SKM-1 treated with dmso at 0.1 percent for 144 hours (cell line): ENCODE measurements around the gene TDRD10.

Experiments
- DNase-seq: peaks from one replicate; lab custom pipeline; 2025; ENCODE audit not compliant: unreplicated experiment; lab: John Stamatoyannopoulos, UW

The TDRD10 gene

DNA sequence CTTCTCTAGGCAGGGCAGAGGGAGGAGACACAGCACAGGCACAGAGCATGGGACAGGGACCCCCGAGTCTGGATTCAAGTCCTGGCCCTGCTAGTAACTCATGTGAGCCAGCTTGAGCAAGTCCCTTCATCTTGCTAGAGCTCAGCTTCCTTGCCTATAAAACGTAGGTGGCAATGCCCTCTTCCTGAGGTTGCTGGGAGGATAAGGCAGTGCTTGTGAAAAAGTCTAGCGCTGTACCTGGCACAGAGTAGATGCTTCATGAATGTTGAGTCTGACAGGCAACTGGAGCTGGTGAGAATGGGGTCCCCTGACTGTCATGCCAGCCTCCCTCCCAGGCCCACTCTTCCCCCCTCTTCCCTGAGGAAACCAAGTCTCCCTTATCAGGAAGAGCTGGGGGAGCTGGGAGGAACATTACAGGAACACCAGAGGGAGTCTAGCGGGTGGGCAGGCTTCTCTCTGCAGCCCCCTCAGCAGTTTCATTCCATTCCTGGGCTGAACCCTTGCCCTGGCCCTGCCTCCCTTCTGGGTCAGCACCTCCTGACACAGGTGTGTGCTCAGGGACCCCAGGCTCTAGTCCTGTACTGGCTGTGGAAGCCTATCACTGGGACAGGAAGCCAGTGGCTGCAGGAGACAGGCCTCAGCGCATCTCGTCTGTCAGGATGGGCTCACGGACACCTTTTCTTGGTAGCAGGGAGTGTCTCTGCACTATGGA lies 75.5 kb downstream of the TDRD10 start:
- DNase-seq = no peak

DNA sequence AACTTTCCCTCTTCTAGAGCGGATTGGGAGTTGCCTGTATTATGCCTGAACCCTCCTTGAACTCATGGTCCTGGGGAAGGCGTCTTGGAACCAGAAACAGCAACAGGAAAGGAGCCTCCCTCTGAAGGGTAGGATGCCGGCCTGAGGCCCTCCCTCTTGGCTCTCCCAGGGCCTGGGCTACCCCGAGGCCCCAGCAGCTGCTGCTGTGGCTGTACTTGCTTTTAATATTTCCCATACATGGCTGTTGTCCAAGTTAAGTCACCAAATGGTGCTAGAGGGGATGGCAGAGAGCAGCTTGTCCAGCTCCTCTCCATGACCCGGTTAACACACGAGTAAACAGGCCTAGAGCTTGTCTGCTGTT lies 76.0 kb downstream of the TDRD10 start:
- no peak for DNase-seq

DNA sequence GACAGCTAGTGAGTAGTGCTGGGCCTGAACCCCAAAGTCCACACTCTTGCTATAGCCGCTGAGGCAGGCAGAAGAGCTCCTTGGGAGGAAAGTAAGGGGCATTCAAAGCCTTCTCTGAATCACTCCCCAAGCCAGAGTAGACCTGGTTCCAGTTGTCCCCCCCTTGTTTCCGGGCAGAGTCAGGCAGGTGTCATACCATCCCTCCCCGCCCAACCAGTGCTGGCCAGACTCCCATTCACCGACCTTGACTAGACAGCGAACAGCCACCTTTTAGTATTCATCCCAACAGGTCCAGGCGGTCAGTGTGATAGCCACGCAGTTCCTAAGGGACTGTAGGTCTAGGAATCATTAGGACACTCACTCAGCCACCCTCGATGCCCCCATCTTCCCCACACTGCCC lies 77.4 kb downstream of the TDRD10 start:
- DNase-seq = no peak

DNA sequence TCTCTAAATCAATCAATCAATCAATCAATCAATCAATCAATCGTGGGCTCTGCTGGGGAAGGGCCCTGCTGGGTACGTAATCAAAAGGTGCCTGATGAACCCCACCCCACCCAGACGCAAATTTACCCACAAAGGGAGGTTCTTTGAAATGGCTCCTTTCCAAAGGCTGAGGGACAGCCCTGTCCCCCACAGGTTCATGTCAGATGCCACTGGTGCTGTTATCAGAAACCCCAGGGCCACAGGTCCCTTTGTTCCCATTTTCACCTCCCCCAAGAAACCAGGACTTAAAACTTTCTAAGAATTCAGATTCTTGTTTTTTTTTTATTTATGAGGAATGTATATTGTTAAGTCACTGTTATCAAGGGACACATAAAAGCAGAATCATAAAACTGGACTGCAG lies 79.7 kb downstream of the TDRD10 start:
- DNase-seq = no peak

DNA sequence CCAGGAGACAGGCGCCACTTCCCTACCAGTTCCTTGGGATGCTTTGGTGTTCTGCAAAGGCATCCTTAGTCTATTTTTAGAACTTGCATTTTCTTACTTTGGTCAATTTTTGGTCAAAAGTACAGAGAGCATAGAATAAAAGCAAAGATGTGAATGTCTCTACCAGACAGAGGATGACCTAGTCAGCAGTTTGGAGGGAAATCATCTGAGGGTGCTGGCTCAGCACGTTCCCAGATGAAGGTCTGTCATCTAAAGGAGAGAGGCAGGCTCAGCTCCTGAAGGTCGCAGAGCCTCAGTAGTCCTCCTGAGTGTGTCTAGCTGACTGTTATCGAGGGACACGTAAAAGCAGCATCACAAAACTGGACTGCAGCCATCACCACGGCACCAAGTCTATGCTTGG lies 80.9 kb downstream of the TDRD10 start:
- DNase-seq = no peak

DNA sequence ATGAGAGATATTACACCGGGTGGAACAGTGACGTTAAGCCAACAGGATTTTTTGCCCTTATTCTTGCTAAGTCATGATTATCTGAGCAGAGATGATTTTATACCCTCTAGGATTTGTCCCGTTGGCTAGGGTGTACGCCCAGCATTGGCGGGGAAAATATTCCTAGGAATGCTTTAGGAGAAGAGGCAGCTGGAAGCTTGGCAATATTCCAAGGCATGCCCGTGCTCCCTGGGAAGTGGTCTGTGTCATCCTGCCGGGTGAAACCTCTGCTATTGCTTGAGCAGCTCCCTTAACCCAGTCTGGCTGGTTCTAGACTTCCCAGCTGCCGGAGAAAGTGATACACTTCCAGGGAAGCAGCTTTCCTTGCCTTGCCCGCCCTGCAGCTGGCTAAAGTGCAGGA lies 81.8 kb downstream of the TDRD10 start:
- DNase-seq = no peak

DNA sequence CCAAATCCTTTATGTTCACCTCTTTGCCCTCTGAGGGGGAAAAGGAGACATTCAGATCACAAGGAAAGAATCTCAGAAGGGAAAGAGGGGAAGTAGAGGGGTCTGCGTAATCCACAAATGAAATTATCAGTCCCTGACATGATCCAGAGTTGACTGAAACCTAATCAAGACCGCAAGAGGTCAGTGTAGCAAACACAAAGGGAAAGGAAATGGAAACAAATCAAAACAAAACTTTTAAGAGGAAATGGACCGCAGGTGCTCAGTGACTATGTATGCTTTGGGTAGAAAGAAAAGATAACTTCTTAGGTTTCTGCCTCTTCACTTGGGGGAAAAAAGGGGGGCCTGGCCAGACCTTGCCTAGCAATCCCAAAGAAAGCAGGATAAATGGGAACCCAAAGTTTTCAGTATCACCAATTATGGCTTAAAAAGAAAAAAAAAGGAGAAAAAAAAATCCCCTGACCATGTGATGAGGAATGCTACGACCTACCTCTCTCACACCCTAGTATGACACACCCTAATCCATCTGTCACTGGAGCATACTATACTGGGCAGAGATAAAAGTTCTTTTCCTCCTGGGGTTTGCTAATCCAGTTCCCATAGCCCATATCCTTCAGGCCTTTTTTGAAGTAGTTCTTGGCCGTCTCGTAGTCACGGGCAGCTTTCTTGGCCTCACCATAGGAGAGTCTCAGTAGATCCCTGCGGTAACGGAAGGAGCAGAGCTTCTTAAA lies 82.4 kb downstream of the TDRD10 start:
- no peak for DNase-seq

DNA sequence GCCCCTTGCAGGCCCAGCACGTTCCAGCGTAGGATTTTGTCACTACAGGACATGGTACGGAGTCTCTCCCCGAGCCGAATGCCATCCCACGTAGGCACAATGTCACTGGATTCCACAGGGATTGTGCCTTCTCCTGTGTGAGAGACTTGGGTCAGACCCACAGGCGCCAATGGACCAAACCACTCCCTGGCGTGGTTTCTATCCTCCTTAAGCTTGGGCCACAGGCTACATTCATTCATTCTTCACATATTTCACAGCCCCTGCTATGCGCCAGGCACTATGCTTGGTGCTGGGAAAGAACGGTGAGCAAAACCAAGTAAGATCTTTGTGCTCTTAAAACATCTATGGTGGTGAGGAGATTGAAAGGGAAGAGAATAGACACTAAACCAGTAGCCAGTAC lies 84.2 kb downstream of the TDRD10 start:
- no peak for DNase-seq

DNA sequence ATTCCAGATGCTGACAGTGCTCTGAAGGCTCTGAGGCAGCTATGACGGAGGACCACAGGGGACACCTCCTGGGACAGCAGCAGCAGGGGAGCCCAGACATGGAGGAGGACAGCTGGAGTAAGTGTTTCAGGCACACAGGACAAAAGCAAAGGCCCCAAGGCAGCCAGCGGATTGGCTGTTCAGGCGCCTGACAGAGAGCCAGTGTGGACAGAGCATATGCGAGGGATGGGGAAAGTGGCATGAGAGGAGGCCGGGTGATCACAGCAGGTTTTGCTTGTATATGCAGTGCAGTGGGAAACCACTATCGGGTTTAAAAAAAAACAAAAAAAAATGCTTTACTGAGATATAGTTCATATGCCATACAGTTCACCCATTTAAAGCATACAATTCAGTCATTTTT lies 84.6 kb downstream of the TDRD10 start:
- no peak for DNase-seq

DNA sequence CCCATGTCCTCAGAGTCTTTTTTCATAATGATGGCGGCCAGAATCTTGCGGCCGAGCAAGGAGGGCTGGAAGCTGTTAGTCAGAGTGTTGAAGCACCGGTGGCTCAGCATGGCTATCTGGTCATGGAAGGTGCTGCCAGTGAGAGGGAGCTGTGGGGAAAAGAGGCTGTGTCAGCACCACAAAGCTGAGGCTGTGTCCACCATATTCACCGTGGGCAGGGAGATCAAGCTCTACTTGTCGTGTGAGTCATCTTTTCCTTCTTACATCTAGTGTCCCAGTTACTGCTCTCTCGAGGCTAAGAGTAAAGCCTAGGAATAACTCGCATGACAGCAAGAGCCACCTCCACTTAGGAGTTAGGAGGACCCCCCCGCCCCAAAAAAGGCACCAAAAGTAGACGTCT lies 87.8 kb downstream of the TDRD10 start:
- DNase-seq = no peak

DNA sequence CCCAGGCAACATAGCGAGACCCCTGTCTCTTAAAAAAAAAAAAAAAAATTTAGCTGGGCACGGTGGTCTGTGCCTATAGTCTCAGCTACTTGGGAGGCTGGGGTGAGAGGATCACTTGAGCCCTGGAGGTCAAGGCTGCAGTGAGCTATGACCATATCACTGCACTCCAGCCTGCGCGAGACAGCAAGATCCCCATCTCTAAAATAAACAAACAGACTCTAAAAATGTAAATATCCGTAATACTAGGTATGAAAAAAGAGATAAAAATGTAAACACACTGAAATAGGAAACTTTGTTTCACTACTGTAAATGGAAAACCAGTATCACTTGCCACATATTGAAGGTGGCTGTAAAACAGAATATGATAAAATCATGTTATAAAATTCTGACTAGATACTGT lies 88.7 kb downstream of the TDRD10 start:
- no peak for DNase-seq

DNA sequence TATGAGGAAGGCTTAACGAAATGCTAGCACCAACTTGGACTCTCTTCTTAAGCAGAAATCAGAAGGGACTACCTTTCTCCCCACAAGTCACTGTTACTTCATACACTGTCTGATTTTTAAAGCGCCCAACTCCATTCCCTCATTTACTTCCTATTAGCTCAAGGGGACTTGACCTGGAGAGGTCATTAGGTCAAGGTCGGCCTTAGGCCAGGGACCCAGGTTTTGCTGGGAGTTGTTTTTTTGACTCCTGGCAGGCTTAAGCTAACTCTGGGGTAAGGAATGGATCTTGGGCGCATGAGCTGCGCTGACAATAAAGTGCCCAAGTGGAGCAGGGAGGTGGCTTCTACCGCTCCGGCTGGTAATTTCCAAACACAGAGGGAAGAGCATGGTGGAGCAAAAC lies 89.2 kb downstream of the TDRD10 start:
- DNase-seq = no peak

DNA sequence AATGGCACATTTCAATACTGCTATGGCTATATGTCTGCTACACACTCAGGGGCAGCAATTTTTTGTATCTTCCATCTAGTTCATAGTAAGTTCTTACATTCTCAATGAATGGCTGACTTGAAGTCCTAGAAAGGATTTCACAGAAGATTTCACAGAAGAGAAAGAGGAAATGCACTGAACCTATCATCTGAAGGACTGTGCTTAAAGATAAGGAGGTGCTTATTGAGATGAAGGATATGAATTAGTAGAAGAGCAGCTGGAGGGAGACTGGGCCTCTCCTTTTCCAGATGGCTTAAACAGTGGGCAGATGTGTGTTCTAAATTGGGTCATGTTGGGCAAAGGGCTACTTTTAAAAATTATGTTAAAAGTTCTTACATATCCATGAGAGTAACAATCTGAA lies 91.4 kb downstream of the TDRD10 start:
- no peak for DNase-seq

DNA sequence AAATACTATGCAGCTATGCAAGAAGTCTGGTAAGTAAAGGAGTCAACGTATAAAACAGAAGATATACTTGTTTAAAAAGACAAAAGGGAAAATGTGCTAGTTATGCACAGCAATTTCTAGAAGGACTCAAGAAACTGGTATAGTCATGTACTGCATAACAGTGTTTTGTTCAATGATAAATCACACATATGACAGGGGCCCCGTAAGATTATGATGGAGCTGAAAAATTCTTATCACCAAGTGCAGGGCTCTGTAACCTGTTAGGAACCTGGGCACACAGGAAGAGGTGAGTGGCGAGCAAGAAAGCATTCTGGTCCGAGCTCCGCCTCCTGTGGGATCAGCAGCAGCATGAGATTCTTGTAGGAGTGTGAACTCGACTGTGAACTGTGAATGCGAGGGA lies 92.8 kb downstream of the TDRD10 start:
- no peak for DNase-seq

DNA sequence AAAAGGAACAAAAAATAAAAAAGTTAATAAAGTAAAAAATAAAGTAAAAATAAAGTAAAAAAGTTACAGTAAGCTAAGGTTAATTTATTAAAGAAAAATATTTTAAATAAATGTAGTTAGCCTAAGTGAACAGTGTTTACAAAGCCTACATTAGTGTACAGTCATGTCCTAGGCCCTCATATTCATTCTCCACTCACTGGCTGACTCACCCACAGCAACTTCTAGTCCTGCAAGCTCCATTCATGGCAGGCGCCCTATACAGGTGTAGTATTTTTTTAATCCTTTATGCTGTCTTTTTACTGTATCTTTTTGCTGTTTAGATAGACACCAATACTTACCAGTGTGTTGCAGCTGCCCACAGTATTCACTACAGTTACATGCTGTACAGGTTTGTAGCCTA lies 93.6 kb downstream of the TDRD10 start:
- no peak for DNase-seq
